T47D (cell line): Measurements from ENCODE around the gene COL4A4.

Experiments used
- DNase-seq, 2 experiments: peaks; one replicate each; pipeline versions ENCODE4 v3.0.0 to v3.0.0-alpha.2; 2011 to 2012; ENCODE audit warnings: low read depth in 1 of 2, low spot score in 1 of 2
- JUND ChIP-seq: IDR thresholded peaks from 2 replicates; pipeline ENCODE4 v1.6.1; 2012; ENCODE audit warnings: low read depth
- in situ Hi-C: cut with HindIII; loops from 2 replicates; pipeline ENCODE4 v1.10.0; 2016; ENCODE audit warnings: low sequenced_read_pairs, low pct_unique_long_range_greater_than_20kb

Gene COL4A4

DNA sequence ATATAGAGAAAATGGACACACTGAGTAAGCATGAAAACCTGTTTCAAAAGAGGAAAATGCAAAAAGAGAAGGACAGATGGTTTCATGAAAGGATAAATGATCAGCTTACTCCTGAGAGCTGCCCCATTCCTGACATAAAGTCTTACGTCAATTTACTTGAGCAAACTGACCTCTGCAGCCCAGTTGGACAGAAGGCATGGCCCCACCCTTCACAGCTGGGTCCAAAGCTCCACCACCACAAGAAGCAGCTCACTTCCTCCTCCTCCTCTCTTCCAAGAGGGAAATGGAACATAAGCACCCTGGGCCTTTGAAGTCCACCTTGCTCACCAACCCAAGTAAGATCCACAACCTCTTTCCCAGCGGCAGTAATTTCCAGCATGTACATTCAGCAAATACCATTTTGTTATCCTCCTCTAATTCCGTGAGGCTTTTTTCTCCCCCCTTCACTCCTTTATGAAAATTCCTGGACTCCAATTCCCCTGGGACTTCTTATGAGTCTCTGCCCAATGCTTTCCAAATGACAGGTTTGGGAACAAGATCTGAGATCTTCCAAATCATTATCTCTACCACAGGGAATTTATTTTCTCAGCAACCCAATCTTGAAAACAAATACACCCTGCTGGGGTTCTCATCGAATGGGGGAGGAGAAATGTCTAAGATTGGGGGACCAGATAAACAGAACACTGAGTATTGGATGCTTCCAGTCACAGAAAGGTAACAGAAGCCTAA lies 10.1 kb downstream of the COL4A4 start:
- in situ Hi-C loops, result no loop called here
- TF ChIP-seq JUND, result no peak

DNA sequence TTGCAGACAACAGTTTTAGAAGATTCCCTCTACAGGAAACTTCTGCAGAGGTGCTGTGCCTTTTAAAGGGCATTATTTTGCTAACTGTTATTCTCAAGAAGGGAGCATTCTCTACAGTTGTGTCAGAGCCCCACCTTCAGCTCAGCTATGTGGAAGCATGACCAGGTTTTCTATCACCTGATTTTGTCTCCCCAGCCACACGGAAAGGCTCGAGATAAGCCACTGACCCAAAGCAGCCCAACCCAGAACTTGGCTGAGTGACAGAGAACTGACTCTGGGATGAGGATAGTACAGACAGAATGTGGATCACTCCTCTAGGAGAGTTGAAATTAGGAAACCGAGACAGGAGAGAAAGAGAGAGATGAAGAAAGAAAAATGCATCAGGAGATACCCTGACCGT lies 10.7 kb downstream of the COL4A4 start:
- in situ Hi-C loops, result no loop called here
- DNase-seq, result no peak
- TF ChIP-seq JUND, result no peak

More for the DNA sequence above, 10.1 kb downstream of the COL4A4 start:
- no peak for DNase-seq

DNA sequence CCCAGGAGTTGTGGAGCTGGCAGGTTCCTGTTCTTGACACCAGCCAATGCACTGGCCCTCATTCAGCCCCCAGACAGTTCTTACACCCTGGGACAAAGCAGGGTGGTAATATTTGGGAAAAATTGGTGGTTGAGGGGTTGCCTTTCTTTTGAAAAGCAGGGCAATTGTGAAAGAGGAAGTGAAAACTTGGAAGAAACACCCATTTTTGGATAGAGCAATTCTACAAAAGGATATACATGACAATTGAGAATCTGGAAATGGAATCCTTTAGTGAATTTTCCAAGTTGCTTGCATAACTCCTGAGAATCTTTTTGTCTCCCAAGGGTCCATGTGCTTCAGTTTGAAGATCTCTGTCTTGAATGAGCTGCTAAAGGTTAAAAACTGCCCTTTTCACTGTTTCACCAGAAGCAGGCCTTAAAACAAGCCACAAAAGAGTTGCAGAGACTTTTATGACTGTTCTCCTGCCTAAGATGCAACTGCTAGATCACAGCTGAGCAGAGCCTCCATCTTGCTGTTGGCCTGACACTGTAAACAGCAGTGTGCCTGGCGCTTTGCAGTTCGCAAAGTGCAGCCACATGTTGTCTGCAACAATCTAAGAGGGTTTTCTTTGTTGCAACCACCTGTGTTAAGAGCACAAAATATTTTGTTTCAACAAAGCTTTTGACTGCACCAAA lies 11.8 kb downstream of the COL4A4 start:
- in situ Hi-C loops, result no loop called here
- no peak for DNase-seq
- TF ChIP-seq JUND, result no peak

DNA sequence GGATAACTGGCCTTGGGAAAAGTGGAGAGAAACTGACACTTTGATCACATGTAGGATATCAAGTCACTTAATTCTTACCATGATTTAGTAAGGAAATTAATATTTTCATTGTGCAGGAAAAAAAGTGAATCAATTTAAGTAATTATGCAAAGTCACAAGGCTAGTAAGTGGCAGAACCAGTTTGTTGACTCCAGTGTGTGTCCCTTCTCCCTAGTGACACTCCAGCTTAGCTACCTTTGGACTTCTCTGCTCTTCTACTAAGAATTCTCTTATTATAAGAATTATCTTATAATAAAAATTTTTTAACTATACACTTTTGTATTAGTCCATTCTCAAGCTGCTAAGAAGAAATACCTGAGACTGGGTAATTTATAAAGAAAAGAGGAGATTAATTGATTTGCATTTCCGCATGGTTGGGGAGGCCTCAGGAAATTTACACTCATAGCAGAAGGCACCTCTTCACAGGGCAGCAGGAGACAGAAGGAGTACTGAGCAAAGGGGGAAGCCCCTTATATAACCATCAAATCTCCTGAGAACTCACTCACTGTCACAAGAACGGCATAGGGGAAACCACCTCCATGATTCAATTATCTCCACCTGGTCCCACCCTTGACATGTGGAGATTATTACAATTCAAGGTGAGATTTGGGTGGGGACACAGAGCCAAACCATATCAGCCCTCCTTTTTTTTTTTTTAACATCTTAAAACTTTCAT lies 13.6 kb downstream of the COL4A4 start:
- in situ Hi-C loops, result no loop called here
- TF ChIP-seq JUND, result no peak
- peak in 1 of 2 experiments; percentile 26 for DNase-seq

DNA sequence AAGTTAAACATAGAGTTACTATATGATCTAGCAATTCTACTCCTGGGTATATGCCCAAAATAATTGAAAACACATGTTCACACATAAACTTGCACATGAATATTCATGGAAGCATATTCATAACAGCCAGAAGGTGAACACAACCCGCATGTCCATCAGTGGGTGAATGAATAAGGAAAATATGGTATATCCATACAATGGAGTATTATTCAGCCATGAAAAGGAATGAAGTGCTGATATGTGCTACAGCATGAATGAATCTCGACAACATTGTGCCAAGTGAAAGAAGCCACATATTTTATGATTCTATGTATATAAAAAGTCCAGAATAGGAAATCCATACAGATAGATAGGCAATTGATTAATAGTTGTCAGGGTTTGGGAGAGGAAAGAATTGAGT lies 15.9 kb downstream of the COL4A4 start:
- in situ Hi-C loops, result no loop called here
- DNase-seq, result no peak
- TF ChIP-seq JUND, result no peak

DNA sequence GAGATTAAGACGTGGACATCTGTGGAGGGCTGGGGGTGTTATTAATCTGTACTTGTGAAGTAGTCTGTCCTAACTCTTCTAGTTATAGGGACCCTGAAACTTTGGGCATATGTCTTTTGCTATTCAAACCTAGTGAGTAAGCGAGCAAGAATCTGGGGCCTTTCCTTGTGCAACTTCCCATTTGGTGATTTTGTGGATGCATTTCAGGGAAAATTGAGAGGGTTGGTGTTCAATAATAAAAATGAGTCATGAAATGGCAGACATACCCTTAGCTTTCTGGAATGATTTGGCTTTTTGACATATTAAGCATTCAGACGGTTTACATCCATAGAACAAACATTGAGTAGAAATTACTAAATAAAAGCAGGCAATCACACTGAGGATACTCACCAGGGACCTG lies 17.0 kb downstream of the COL4A4 start:
- DNase-seq, result no peak
- in situ Hi-C loops, result no loop called here
- TF ChIP-seq JUND, result no peak

DNA sequence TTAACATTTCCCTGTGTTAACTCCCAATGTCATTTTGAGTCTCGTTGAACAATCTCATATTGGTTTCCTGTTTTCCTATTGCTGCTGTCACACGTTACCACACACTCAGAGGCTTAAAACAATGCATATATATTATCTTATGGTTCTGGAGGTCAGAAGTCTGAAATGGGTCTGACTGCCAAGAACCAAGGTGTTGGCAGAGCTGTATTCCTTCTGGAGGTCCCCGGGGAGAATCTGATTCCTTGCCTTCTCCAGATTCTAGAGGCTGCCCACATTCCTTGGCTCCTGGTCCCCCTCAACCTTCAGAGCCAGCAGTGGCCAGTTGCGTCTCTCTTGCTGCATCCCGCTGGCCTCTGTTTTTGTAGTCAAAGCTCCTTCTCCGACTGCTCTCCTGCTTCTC lies 17.5 kb downstream of the COL4A4 start:
- in situ Hi-C loops, result no loop called here
- no peak for DNase-seq
- TF ChIP-seq JUND, result no peak

DNA sequence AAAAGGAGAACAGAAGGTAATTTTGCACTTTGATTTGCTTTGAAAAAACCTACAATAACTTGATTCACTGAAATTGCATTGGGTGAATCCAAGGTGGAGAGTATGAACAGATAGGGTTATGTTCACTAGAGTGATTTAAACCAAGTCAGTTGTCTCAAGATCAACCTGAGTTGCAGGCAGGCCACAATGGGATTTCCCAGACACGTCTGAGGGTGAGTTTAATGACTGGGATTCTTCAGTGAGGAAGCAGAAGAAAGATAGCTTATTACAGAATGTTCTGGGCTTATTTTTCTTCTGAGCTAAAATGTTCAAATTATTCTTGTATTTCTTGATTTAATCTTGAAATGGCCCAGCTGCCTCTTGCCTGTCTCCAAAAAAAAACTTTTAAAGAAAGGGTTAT lies 20.1 kb downstream of the COL4A4 start:
- TF ChIP-seq JUND, result no peak
- DNase-seq, result no peak
- in situ Hi-C loops, result no loop called here

DNA sequence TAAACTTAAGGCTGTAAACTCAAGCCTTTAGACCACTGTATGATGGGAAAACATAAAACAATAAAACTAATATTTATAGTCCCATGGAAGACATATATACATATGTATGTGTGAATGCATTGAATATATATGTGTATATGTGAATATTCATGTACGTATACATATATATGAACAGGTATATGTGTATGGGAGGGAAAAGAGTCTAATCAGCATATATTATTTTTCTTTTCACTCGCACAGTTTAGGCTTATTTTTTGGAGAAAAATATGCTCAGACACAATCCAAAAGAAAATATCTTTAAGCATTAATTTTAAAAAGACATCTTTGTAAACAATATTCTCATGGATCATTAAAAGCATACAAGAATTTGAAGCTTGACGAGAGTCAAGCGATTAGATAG lies 22.7 kb downstream of the COL4A4 start:
- no peak for DNase-seq
- in situ Hi-C loops, result no loop called here
- no peak for TF ChIP-seq JUND

DNA sequence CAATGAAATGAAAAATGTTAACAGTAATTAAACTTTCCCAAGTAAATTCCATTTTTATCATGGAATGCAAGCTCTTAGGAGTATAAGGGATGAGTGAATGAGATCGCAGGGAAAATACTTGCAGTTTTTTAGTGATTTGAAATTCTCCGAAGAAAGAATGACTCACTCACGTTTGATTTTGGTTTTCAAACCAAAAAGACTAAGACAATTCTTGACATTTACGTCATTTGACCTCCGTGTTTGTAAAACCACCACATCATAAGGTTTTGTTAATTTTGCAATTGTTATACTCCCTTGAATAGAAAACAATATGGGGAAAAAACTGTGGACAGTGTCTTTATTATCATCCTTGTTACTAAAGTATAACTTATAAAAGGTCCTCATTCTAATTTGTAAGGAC lies 29.4 kb downstream of the COL4A4 start:
- DNase-seq, result no peak
- in situ Hi-C loops, result no loop called here
- no peak for TF ChIP-seq JUND

DNA sequence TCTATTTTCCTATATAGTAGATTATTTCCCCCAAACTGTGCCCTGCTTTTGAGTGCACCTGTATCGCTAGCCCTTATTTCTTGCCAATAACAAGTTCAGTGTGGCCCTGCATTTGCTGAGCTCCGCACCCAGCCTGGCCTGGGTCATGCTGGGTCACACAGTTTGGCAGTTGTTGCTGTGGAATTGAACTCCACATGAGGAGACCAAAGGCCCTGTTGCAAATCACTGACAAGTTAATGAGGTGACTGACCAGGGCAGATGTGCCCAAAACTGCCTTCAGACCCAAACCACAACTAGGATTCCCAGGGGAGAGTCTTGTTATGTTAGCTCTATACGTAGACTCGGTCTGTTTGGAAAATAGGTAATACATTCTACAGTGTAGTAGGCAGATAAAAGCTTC lies 31.0 kb downstream of the COL4A4 start:
- in situ Hi-C loops, result no loop called here
- no peak for TF ChIP-seq JUND
- DNase-seq, result no peak

DNA sequence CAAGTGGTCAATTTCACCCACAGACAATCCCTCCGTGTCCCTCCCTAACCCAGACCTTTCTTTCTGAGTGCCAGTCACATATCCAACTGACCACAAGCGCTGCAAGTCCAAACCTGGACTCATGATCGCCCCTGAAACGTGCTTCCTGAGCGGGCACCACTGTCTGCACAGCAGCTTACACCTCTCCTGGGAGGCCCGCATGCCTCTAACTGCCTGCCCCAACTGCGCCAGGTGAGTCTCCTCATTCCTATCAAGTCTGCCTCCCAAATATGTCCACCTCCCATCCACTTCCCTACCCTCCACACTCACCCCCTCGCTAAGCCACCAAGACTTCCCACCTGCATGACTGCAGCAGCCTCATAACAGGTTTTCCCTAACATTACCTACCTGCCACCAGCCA lies 33.4 kb downstream of the COL4A4 start:
- no peak for TF ChIP-seq JUND
- no peak for DNase-seq
- in situ Hi-C loops, result no loop called here

DNA sequence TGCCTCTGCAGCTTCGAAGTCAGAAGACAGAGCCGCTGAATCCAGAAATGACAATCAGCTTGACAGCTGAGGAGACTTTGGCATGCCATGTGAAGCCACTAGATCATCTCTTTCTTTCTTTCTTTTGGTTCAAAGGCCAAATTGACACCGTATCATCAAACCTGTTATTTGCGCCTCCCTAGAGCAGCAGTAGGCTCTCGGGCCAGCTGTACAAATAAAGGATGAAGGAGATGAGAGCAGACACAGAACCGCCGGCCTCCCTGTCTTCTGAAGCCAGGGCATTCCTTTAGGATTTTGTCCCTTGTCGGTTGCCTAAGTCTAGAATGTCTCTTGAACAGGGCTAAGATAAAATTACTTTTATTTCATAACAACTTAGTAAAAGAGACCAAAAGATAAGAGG lies 36.8 kb downstream of the COL4A4 start:
- no peak for TF ChIP-seq JUND
- in situ Hi-C loops, result no loop called here
- DNase-seq, result no peak
